Measurements from ENCODE around the gene HMG20A. TPM values are rescaled to one million over a fixed set of nuclear protein-coding genes. Genes with fewer than 3 reads are reported as not detected.

Gene HMG20A
- total RNA-seq, 1 donor from 2014 or later: 58.4 TPM

DNA sequence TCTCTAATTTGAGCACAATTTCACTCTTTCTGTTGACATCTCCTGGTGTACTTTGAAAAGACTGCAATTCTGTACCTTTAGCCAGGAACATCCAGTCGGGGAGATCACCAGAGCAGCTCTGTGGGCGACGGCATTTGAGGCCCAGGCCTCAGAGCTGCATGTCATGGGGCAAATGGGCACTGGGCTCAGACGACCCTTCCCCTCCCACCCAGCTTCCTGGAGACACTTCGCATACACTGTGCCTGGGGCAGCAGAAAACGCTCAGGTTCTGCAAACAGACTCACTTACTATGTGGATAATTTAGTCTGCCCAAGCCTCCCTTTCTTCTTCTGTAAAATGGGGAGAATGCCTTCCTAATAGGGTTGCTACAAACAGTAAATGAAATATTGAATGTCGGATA is 96.9 kb downstream of the HMG20A start:
- DNase-seq (ENCODE audit: low spot score): no peak

DNA sequence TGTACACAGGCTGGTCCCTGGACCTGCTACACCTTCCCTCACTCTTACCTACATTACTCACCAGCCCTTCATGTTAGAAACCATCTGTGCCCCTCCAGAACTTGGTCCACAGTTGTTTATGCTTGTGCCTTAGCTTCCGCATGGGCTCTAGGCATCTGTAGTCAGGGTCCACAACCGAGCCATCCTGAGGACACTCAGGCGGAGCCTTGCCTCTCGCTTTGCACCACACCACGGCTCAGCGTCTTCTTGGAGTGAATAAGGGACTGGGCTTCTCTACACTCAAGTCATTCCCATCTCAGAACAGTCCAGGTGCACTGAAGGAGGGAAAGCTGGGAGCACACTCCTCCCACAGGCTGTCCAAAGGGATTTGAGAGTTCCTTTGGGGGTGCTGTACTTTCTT is 97.8 kb downstream of the HMG20A start:
- DNase-seq (ENCODE audit: low spot score): no peak

- no peak for DNase-seq (ENCODE audit: low spot score)
These were observed 98.9 kb downstream of the HMG20A start for GRCh38 chr15:77519540-77519939.

DNA sequence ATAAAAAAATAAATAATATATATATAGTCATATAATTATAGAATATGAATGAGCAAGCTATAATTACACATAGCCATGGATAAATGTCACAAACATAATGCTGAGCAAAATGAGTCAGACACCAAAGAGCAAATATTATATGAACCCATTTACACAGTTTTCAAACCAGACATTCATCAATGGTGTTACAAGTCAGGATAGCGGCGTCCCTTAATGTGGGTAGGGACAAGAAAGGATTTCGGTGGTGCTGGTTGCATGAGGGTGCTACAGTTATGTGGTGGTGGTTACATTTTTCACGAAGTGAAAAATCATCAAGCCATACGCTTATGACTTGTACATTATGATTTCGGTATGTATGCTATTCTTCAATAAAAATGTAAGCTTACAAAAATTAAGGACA is 100.5 kb downstream of the HMG20A start:
- DNase-seq (ENCODE audit: low spot score): no peak

GRCh38 chr15:77525400-77525811 is 104.7 kb downstream of the HMG20A start:
- no peak for DNase-seq (ENCODE audit: low spot score)

GRCh38 chr15:77525907-77526594 is 105.4 kb downstream of the HMG20A start:
- DNase-seq (ENCODE audit: low spot score): no peak

DNA sequence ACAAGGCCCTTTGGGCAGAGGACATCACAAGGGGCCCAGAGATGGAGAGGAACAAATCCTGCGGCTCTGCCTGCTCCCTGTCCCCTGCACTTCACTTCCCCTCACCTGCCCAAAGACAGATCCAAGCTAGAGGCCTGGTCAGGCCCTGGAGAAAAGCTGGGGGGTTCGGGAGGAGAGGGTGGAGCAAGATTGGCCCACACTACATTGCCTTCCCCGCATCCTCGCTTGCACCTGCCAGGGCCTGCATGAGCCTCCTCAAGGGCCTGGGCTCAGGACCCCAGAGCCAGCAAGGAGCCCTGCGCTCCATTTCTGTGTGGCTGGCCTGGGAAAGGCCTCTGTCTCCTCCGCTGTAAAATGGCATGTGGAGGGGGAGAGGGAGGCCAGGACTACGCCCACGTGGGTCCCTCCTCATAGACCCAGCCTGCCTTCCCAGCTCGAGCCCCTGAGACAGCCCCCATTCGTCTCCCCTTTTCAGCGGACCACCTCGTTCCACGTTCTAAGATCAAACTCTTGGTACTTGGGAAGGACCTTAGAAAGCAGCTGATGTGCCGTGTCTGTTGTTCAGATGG is 106.0 kb downstream of the HMG20A start:
- no peak for DNase-seq (ENCODE audit: low spot score)

GRCh38 chr15:77527164-77527778 is 106.6 kb downstream of the HMG20A start:
- peak; percentile 74 for DNase-seq (ENCODE audit: low spot score)

- DNase-seq (ENCODE audit: low spot score): no peak
These were observed 107.1 kb downstream of the HMG20A start for GRCh38 chr15:77527831-77528231.

GRCh38 chr15:77528290-77528967 is 107.7 kb downstream of the HMG20A start:
- no peak for DNase-seq (ENCODE audit: low spot score)

- no peak for DNase-seq (ENCODE audit: low spot score)
These were observed 108.3 kb downstream of the HMG20A start for GRCh38 chr15:77528968-77529319.

GRCh38 chr15:77529394-77530159 is 108.9 kb downstream of the HMG20A start:
- DNase-seq (ENCODE audit: low spot score): no peak

GRCh38 chr15:77530576-77530975 is 109.9 kb downstream of the HMG20A start:
- no peak for DNase-seq (ENCODE audit: low spot score)

GRCh38 chr15:77531191-77532000 is 110.7 kb downstream of the HMG20A start:
- no peak for DNase-seq (ENCODE audit: low spot score)

GRCh38 chr15:77532067-77532710 is 111.5 kb downstream of the HMG20A start:
- no peak for DNase-seq (ENCODE audit: low spot score)

GRCh38 chr15:77532846-77533245 is 112.2 kb downstream of the HMG20A start:
- DNase-seq (ENCODE audit: low spot score): no peak

DNA sequence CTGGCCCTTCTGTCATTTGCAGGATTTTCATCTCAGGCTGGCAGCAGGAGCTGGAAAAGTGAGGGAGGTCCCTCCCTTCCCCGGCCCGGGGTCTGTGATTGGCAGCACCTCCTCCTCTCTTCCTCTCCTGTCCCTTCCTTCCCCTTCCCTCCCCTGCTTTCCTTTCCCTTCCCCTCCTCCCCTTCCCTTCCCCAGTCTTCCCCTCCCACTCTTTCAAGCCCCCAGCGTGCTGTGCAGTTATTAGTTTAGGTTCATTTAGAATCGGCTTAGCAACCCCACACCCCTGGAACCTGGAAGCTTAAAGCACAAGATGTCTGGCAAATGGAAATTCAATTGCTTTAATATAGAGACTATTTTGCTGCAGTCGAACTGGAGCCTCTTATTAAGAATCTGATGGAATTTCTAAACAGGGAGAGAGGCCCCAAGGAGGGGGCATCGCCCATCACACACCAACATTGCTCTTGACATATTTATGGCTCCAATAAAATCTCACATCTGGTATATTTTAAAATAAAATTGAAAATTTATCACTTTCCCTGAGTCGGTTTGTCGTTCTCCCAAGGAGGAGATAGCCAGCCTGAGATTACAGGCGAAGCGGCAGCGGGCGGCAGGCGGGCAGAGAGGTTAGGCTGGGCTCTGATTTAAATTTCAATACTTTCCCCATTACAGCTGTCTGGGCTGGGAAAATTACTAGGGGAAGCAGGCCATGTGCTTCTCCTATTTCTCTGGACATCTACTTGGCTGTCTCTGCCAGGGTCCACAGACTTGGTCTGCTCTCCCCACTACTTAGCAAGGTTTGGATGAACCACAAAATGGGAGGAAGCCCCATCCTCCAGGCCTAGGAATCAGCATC is 113.1 kb downstream of the HMG20A start:
- no peak for DNase-seq (ENCODE audit: low spot score)

All from ureter (tissue), 1 donor.